HCT116 (cell line): ENCODE results near the gene CARNS1. TPM values are rescaled to one million over a fixed set of nuclear protein-coding genes. Genes with fewer than 3 reads are reported as not detected.

Source experiments
- ATAC-seq: fragments of 200-7000 bp; cut with Tn5 transposase; 2 replicates; pipeline ENCODE4 v1.9.1; 2020; ENCODE audit warnings: mild to moderate bottlenecking, moderate library complexity
- BruUV-seq: library from RNA; stranded (reverse); fragments of 400-500 nt; replicated peaks from 2 replicates; lab custom pipeline; 2021; lab: Mats Ljungman, UMichigan
- CTCF ChIA-PET: fragments of 300-600 bp; sonication (Branson Sonifier 250); formaldehyde crosslinking; loops from one replicate; lab custom pipeline; 2021; ENCODE audit warnings: antibody characterized with exemption; lab: Charles Lee
- POLR2A ChIA-PET: fragments of 300-600, 350-600 bp; sonication (Branson Sonifier 250); formaldehyde crosslinking; loops from one replicate; lab custom pipeline; 2021; ENCODE audit warnings: antibody characterized with exemption; lab: Charles Lee
- RAD21 ChIA-PET, 2 experiments: fragments of 300-600 bp; sonication (Branson Sonifier 250); formaldehyde crosslinking; loops; one replicate each; lab custom pipeline; 2023; ENCODE audit warnings: low total read pairs in 2 of 2; ENCODE audit not compliant: uncharacterized antibody in 2 of 2, unreplicated experiment in 2 of 2, low non-redundant PET in 1 of 2; lab: Charles Lee
- DNase-seq: peaks from one replicate; pipeline ENCODE4 v3.0.0-alpha.2; 2010; ENCODE audit warnings: low read depth, low spot score
- H2AFZ ChIP-seq: fragments of 200-600 bp; shearing (Covaris generic), sonication (generic); 2 replicates; pipeline ENCODE4 v1.6.1; 2017; ENCODE audit warnings: low read depth, mixed run types, mixed read lengths, antibody characterized with exemption, low read length; ENCODE audit not compliant: poor library complexity, severe bottlenecking
- H3K27ac ChIP-seq: 2 replicates; pipeline ENCODE4 v1.5.1; 2012; ENCODE audit warnings: low read depth, low read length
- H3K27me3 ChIP-seq: fragments of 200-600 bp; sonication (generic); 2 replicates; pipeline ENCODE4 v1.6.1; 2016; ENCODE audit warnings: mixed run types, low read length, mixed read lengths; ENCODE audit not compliant: insufficient read depth
- H3K36me3 ChIP-seq, 2 experiments: fragments of 200-500 bp in 1 of 2; fragments of 200-600 bp in 1 of 2; sonication (Bioruptor generic) in 1 of 2; sonication (generic) in 1 of 2; 2 replicates each; pipeline versions ENCODE4 v1.5.1 to v1.6.1; 2014 to 2016; ENCODE audit warnings: low read length in 2 of 2, inconsistent platforms in 1 of 2, mixed read lengths in 1 of 2, mixed run types in 1 of 2; ENCODE audit not compliant: insufficient read depth in 2 of 2, control insufficient read depth in 1 of 2
- H3K4me1 ChIP-seq, 2 experiments: fragments of 200-600 bp in 1 of 2; sonication (generic) in 1 of 2; 2 replicates each; pipeline versions ENCODE4 v1.5.1 to v1.6.1; 2012 to 2017; ENCODE audit warnings: low read length in 2 of 2, inconsistent platforms in 1 of 2, mild to moderate bottlenecking in 1 of 2, mixed read lengths in 1 of 2, mixed run types in 1 of 2, moderate library complexity in 1 of 2; ENCODE audit not compliant: insufficient read depth in 2 of 2, control insufficient read depth in 1 of 2
- H3K4me2 ChIP-seq: fragments of 200-600 bp; sonication (generic); 2 replicates; pipeline ENCODE4 v1.6.1; 2017; ENCODE audit warnings: mixed run types, low read length, mixed read lengths
- H3K4me3 ChIP-seq, 2 experiments: fragments of 200-600 bp in 1 of 2; sonication (generic) in 1 of 2; replicated peaks in 1 of 2; 2 replicates each; pipeline ENCODE4 v1.5.1; 2011 to 2016; ENCODE audit warnings: low read length in 2 of 2, control low read depth in 1 of 2, low read depth in 1 of 2, mild to moderate bottlenecking in 1 of 2, mixed read lengths in 1 of 2, mixed run types in 1 of 2
- H3K79me2 ChIP-seq: fragments of 200-600 bp; sonication (generic); 2 replicates; pipeline ENCODE4 v1.6.1; 2017; ENCODE audit warnings: mild to moderate bottlenecking, mixed run types, low read length, moderate library complexity, mixed read lengths; ENCODE audit not compliant: insufficient read depth
- H3K9ac ChIP-seq: fragments of 200-600 bp; sonication (generic); 2 replicates; pipeline ENCODE4 v1.6.1; 2016; ENCODE audit warnings: low read length, mixed read lengths
- H3K9me2 ChIP-seq: fragments of 200-600 bp; sonication (generic), shearing (Covaris generic); 2 replicates; pipeline ENCODE4 v1.6.1; 2017; ENCODE audit warnings: mixed run types, mild to moderate bottlenecking, moderate library complexity; ENCODE audit not compliant: insufficient read depth
- H3K9me3 ChIP-seq, 2 experiments: fragments of 200-500 bp in 1 of 2; fragments of 200-600 bp in 1 of 2; sonication (Bioruptor generic) in 1 of 2; sonication (generic) in 1 of 2; 2 replicates each; pipeline ENCODE4 v1.6.1; 2014 to 2017; ENCODE audit warnings: low read length in 2 of 2, mixed read lengths in 2 of 2, inconsistent platforms in 1 of 2, low read depth in 1 of 2, mild to moderate bottlenecking in 1 of 2, mixed run types in 1 of 2, moderate library complexity in 1 of 2; ENCODE audit not compliant: control insufficient read depth in 1 of 2, insufficient read depth in 1 of 2
- H4K20me1 ChIP-seq: fragments of 200-600 bp; sonication (generic), shearing (Covaris generic); 2 replicates; pipeline ENCODE4 v1.6.1; 2017; ENCODE audit warnings: mixed run types, mild to moderate bottlenecking, moderate library complexity; ENCODE audit not compliant: insufficient read depth
- ATF3 ChIP-seq: IDR thresholded peaks from 2 replicates; pipeline ENCODE4 v1.6.1; 2012
- EGR1 ChIP-seq: IDR thresholded peaks from 2 replicates; pipeline ENCODE4 v1.6.1; 2012; ENCODE audit warnings: low read depth
- ELF1 ChIP-seq: IDR thresholded peaks from 2 replicates; pipeline ENCODE4 v1.6.1; 2012; ENCODE audit warnings: low read depth, borderline replicate concordance
- EZH2 ChIP-seq: fragments of 200-600 bp; sonication (generic); IDR thresholded peaks from 2 replicates; pipeline ENCODE4 v1.6.1; 2017; ENCODE audit warnings: antibody characterized with exemption, mixed run types
- EZH2phosphoT487 ChIP-seq: fragments of 200-600 bp; IDR thresholded peaks from 2 replicates; pipeline ENCODE4 v1.6.1; 2018; ENCODE audit warnings: antibody characterized with exemption, borderline replicate concordance
- JUND ChIP-seq: IDR thresholded peaks from 2 replicates; pipeline ENCODE4 v1.6.1; 2012
- MAX ChIP-seq: IDR thresholded peaks from 2 replicates; pipeline ENCODE4 v1.6.1; 2012
- POLR2A ChIP-seq: IDR thresholded peaks from 2 replicates; pipeline ENCODE4 v1.7.0; 2011; ENCODE audit warnings: borderline replicate concordance; ENCODE audit not compliant: insufficient read depth, insufficient read length; ENCODE audit errors: extremely low read depth
- POLR2AphosphoS5 ChIP-seq: IDR thresholded peaks from 2 replicates; pipeline ENCODE4 v1.6.1; 2011; ENCODE audit warnings: mild to moderate bottlenecking, low read depth, low read length, moderate library complexity
- RAD21 ChIP-seq: IDR thresholded peaks from 2 replicates; pipeline ENCODE4 v1.6.1; 2012; ENCODE audit warnings: low read depth, mild to moderate bottlenecking
- REST ChIP-seq: IDR thresholded peaks from 2 replicates; pipeline ENCODE4 v1.6.1; 2012; ENCODE audit warnings: low read depth
- SIN3A ChIP-seq: IDR thresholded peaks from 2 replicates; pipeline ENCODE4 v1.6.1; 2012; ENCODE audit warnings: low read depth
- SRF ChIP-seq: IDR thresholded peaks from 2 replicates; pipeline ENCODE4 v1.6.1; 2012; ENCODE audit warnings: low read depth
- TCF7L2 ChIP-seq: IDR thresholded peaks from 2 replicates; pipeline ENCODE4 v1.7.0; 2011; ENCODE audit warnings: borderline replicate concordance, inconsistent platforms; ENCODE audit not compliant: insufficient read depth, insufficient read length; ENCODE audit errors: extremely low read depth
- ZBTB33 ChIP-seq: IDR thresholded peaks from 2 replicates; pipeline ENCODE4 v1.6.1; 2011; ENCODE audit warnings: mild to moderate bottlenecking, low read length, moderate library complexity; ENCODE audit not compliant: insufficient replicate concordance; ENCODE audit errors: extremely low read depth
- ZFX ChIP-seq: fragments of 450-650 bp; IDR thresholded peaks from 2 replicates; pipeline ENCODE4 v1.6.1; 2017
- ZNF274 ChIP-seq: fragments of 200-500 bp; sonication (Bioruptor generic); IDR thresholded peaks from 2 replicates; pipeline ENCODE4 v1.6.1; 2014; ENCODE audit warnings: mild to moderate bottlenecking, low read depth, low read length, inconsistent platforms
- intact Hi-C: fragments of 100-400 bp; cut with micrococcal nuclease; formaldehyde crosslinking; loops from 2 replicates; pipeline ENCODE4 v1.10.0; 2022
- total RNA-seq: library from RNA; stranded (reverse); gene quantifications from one replicate; pipeline ENCODE4 v1.2.1, GENCODE V29; 2021; ENCODE audit not compliant: unreplicated experiment

Gene CARNS1
- total RNA-seq, 1 experiment from 2014 or later: 1.0 TPM

DNA sequence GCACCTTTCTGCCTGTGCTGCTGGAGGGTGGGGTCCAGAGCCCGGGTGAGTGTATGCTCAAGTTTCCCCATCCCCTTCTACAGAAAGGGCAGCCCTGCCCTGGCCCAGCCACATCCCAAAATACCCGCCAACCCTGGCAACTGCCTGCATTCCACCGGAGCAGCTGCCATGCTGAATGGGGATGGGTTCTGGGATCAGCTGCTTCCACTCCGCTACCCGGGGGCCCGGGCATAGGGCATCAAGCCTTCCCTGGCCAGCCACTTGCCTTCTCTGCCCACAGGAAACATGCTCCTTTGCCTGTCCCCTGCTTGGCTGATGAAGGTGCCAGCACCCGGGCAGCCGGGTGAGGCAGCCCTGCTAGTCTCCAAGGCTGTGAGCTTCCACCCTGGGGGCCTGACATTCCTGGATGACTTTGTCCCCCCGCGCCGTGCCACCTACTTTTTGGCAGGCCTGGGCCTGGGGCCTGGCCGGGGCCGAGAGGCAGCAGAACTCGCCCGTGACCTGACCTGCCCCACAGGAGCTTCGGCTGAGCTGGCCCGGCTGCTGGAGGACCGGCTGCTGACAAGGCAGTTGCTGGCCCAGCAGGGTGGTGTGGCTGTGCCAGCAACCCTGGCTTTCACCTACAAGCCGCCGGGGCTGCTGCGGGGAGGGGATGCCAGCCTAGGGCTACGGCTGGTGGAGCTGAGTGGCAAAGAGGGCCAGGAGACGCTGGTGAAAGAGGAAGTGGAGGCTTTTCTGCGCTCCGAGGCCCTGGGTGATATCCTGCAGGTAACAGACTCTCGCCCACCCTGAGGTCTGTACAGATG, 3.2 kb downstream of the CARNS1 start:
- ChIA-PET RAD21 (no interaction called here), POLR2A (no interaction called here), CTCF (interaction anchor here (1.8 kb wide), 1 partner anchor 17 kb away, joined by 8 read pairs; the partner anchor contains the start of gene PPP1CA)
- intact Hi-C loops: no loop called here
- Histone ChIP-seq H3K9me3 (no peaks in the 10 kb centered on the region), H4K20me1 (no peaks in the 10 kb centered on the region), H3K4me2 (no peak overlapping the region), H3K79me2 (no peaks in the 10 kb centered on the region), H3K9me2 (no peaks in the 10 kb centered on the region), H3K4me1 (peaks cover 23 to 51% of the 10 kb centered on the region in 2 experiments; a peak in 3 of 4 replicates), H2AFZ (no peak overlapping the region), H3K36me3 (no peaks in the 10 kb centered on the region), H3K27ac (peak overlapping the region; percentile 15; the same call in 1 of the 2 replicates), H3K4me3 (no peak overlapping the region), H3K9ac (no peak overlapping the region), H3K27me3 (no peaks in the 10 kb centered on the region)
- TF ChIP-seq RAD21 (no peak), ZNF274 (no peak), EZH2 (no peak), ZFX (no peak), POLR2AphosphoS5 (no peak), ELF1 (no peak), SIN3A (no peak), MAX (no peak), JUND (no peak), ZBTB33 (no peak), EZH2phosphoT487 (no peak), REST (no peak), SRF (no peak), ATF3 (no peak), EGR1 (no peak), POLR2A (no peak), TCF7L2 (no peak)
- ATAC-seq (no peak), DNase-seq (no peak)
- no TSS peak for BruUV-seq
